HG02973 (cell line): Measurements from ENCODE around the gene USPL1.

Experiments used
- ATAC-seq: cut with Tn5 transposase; IDR thresholded peaks from one replicate; pipeline ENCODE4 v1.9.1; 2021; ENCODE audit warnings: moderate library complexity; ENCODE audit not compliant: unreplicated experiment

Gene USPL1

DNA sequence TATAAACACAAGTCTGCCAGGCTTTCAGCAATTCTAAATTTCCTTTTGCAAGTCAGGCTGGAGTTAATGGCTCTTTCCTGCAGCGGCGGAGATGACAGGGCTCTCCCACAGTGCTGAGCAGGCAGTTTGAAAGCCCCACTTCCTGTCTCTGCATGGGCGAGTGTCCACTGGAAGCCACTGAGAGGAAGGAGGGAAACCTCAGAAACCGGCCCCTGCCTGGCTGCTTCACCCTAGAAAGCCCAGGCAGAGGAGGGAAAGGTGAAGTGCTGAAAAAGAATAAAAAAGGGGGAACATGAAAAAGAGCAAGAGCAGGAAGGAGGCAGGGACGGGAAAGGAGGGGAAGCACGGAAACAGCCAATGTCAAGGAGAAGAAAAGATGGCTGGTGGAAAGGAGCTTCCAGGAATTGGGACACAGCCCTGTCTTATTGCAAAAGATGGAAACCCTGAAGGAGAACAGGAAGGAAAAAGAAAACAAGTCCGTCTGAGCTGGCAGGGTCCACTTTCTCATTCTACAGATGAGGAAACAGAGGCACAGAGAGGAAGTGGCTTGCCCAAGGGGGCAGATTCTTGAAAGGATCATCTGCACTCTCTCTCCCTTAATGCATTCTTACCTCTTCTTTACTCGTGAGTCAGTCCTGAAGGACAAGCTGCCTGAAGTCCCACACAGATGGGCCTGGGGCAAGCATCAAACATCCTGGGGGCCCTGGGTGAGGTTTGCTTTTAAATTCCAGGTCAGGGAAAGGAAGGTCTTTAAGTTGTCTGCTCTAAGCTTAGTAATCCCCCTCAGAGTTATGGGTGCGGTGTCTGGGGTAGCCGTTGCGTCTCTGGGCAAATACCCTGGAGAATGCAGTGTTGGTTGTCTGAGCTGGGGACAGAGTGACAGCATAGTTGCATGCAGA is 78.8 kb downstream of the USPL1 start:
- ATAC-seq, result no peak

- ATAC-seq, result no peak
These were observed 79.6 kb downstream of the USPL1 start for GRCh38 chr13:30697177-30697953.

- no peak for ATAC-seq
These were observed 80.3 kb downstream of the USPL1 start for GRCh38 chr13:30697996-30698401.

GRCh38 chr13:30698488-30699005 is 80.8 kb downstream of the USPL1 start:
- no peak for ATAC-seq

- no peak for ATAC-seq
These were observed 82.6 kb downstream of the USPL1 start for GRCh38 chr13:30700364-30700763.

DNA sequence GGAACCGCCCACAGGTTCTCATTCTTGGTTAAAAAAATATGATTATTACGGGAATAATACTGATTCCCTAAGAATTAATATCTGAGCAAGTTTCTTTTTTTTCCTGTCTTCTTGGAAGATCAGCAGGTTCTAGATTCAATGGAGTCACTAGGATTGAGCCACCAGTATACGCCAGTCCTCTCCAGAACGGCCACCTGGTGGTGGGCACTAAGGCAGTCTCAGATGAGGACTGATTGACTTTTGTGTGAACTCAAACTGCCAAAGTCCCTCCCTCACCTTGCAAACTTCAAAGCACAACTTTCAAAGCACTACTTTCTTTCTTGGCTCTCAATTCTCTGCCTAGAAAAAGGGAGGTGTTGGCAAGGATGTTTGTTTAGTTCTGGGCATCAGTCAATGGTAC is 84.3 kb downstream of the USPL1 start:
- ATAC-seq, result no peak

DNA sequence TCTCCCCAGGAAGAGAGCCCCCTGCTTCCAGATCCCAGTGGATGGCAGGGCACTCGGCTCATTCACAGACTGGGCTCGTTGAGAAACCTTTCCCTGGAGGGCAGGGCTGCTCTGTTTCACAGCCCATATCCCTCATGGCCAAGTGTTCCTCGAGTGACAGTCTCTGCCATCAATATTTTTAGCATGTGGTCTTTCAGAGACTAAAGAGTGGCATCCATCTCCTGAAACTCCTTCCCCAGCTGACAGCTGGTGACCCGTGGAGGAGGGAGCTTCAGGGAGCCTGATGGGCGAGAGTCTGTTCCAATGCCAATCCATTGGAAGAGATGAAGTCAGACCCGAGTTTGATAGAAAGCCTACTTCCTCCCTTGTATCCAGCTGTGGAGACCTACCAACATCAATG is 86.9 kb downstream of the USPL1 start:
- ATAC-seq, result no peak

- no peak for ATAC-seq
These were observed 88.0 kb downstream of the USPL1 start for GRCh38 chr13:30705680-30706079.

GRCh38 chr13:30708541-30708940 is 90.8 kb downstream of the USPL1 start:
- ATAC-seq, result no peak
